Renal cortex interstitium (tissue), 11 donors: ENCODE data around the gene KCNQ2. TPM values are rescaled to one million over a fixed set of nuclear protein-coding genes. Genes with fewer than 3 reads are reported as not detected.

Experiments used
- DNase-seq, 11 donors: peaks; one replicate each; pipeline ENCODE4 v3.0.0-alpha.2; 2013; ENCODE audit warnings: low read depth in 9 of 11, low spot score in 4 of 11; ENCODE audit errors: extremely low read depth in 1 of 11
- polyA plus RNA-seq, 3 donors: library from polyadenylated mRNA; unstranded; fragments of 120-200 nt; gene quantifications; one replicate each; pipeline ENCODE4 v1.2.1, GENCODE V29; 2013; ENCODE audit not compliant: insufficient read length in 3 of 3

KCNQ2 gene
- polyA plus RNA-seq, 3 donors = 7.2 to 10.9 (median 8.5) TPM

DNA sequence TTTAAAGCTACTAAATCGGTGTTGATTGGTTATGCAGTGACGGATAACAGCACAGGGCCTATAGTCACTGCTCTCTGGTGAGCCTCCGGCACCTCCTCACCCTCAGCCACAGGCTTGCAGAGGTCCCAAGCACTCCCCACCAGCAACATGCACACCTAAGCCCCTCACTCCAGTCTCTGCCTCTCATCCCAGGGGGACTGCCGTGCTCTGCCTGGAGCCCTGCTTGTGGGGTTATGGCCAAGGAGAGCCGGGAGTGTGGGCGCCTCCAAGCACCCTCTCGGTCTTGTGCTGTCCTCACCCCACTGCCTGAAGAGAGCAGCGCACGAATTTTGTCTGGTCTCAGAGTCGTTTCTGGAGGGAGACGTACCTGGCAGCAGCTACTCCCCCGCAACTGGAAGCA, 33.3 kb upstream of the KCNQ2 start:
- no peak for DNase-seq

DNA sequence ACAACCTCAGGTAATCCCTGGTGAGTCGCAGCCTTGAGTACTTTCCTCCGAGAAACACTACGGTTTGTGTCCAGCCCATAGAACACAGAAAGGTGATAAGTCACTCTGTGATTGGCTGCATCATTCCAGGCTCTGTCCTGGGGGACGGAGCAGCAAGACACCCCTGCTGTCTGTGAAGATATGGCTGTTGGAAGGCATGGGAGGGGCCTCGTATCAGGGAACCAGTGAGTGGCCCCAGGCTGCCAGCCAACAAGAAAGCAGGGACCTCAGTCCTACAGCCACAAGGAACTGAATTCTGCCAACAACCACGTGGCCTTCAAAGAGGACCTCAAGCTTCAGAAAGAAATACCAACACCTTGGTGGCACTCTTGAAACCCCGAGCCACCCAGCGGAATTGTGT, 32.8 kb upstream of the KCNQ2 start:
- DNase-seq = no peak

DNA sequence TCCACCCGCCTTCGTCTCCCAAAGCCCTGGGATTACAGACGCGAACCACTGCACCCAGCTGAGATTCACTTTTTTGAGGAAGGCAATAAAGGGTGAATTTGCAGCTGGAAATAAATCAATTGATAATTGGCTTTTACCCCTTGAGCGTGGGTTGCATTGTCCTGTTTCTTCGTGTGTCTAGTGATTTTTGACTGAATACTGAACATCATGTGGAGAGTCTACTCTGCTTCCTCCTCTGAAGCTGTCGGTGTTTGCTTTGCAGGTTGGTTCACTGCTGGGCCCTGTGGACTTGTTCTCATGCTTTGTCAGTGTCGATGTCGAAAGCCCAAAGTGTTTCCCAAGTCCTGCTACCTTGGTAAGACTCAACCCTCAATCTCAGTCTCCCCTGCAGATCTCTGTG, 32.2 kb upstream of the KCNQ2 start:
- no peak for DNase-seq

DNA sequence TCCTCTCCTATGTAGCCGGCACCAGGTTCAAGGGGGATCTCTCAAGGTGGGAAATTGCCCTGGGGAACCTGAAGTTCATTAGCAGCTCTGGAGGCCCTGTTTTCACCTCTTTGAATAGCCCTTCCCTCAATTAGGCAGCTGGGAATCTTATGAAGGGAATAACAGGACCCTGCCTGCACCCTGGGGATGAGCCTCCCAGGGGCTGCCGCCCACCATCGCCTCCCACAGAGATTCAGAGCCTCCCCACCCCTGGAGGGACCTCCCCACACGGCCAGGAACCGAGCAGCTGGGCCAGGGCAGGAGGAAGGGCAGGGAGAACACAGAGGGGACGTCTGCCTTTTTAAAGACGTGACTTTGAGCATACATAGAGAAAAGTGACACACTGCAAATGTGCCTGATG, 31.1 kb upstream of the KCNQ2 start:
- DNase-seq = no peak

DNA sequence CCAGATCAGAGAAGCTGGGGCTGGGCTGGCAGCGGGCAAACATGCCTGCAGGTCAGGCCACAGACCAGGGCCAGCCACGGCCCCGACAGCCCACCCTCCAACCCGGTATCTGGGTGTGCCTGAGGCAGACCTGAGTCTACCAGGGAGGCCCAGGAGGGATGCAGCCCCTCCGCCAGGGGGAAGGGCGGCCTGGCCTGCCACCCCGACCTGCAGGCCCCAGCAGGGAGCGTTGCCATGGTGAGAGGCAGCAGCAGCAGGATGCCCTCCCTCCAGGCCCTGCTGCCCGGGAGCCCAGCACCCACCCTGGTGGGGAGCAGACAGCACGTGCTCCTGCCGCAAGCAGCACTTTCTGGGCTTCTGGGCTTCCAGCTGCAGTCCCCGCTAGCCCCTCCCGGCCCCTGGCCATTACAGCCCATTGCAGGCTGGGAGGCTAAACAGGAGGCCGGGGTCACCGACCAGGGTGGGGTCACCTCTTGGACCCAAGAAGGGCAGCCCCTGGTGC, 30.3 kb upstream of the KCNQ2 start:
- DNase-seq = no peak

DNA sequence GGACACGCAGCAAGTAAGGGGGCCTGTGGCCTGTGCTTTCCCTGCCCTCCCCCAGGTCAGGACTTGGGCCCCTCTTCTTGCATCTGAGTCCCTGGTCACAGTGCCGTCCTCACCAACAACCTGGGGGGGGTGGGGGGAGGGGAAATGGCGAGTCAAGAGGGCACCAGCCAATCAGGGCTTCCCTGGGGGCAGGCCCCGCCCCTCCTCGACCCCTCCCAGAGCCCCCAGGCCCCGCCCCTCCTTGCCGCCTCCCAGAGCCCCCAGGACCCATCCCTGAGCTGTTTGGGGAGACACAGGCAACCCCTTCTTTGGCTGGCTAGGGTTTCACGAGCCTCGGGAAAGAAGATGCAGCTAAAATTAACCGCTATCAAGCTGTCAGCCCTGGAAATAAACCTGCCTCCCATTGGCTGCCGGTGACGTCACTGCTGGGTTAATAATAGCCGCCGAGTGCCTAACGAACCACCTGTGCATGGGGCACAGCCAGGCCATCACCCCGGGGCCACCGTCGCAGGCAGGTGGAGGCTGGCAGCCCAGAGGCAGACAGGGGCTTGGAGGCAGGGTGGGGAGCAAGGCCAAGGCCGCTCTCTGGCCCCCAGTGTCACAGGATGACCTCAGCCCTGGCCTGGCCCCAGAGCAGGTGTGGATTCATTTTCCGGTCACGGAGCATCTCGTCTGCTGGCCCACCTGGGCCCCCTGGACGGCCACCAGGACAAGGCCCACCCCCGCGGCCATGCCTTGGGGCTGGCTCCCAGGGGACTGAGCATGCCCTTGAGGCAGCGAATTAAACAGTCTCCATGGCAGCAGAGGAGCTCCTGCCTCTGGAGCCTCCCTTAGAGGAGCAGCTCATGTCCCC, 29.6 kb upstream of the KCNQ2 start:
- DNase-seq = no peak

DNA sequence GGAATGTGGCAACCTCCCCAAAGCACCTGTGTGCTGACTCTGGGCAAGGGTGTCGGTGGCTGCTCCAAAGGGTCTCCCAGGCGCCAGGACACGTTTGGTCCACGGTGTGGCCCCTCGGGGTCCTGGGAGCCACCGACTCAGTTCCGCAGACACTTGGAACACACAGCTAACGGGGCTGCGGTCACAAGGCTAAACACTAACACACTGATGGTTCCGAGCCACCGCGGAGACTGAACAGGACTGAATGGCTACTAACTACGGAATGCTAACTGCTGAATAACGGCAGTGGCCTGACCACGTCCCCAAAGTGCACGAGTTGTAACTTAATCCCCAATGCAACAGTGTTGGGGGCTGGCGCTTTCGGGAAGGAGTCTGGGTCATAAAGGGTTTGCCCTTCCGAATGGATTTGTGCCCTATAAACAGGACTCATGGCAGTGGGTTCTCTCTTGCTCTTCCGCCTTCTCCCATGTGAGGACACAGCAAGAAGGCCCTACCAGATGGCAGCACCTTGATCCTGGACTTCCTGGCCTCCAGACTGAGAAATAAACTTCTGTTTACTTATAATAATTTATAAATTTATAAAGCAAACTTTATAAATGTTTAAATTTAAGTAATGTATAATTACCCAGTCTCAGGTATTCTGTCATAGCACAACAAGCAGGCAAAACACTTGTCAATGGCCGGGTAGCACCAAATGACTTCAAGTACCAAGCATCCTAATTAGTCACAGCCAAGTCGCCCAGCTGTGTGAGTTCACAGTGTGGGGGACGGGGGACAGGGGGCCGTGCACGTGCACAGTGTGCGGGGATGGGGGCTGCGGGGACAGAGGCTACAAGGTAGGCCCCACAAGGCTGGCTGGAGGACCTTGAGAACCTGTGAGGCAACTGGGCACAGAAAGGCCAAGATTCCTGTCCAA, 28.7 kb upstream of the KCNQ2 start:
- DNase-seq = no peak

- DNase-seq = no peak
Observed at GRCh38 chr20:63500151-63500901, 27.9 kb upstream of the KCNQ2 start.

- no peak for DNase-seq
Observed at GRCh38 chr20:63499338-63499969, 27.0 kb upstream of the KCNQ2 start.

DNA sequence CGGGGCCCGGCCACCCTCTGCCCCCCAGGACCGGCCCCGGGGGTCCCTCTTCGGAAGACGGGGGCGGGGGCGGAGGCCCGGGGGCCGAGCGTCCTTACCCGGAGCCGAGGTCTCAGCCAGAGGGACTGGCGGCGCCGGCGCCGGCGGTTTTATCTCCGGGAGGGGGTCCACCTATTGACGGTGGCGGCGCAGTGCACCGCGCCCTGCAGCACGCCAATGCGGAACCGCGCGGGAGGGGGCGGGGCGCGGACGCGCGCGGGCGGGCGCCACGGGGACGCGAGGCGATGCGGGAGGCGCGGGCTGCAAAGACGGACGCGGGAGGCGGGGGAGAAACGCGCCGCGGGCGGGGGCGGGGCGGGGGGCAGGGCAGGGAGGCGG, 26.5 kb upstream of the KCNQ2 start, which contains the start of gene EEF1A2:
TSS of gene EEF1A2 (minus strand) at position 124 of the 378 bp plus-strand sequence. CDS start 1,320 bp downstream, outside the sequence.
- no peak for DNase-seq

- DNase-seq = no peak
Observed at GRCh38 chr20:63497946-63498935, 25.8 kb upstream of the KCNQ2 start.

DNA sequence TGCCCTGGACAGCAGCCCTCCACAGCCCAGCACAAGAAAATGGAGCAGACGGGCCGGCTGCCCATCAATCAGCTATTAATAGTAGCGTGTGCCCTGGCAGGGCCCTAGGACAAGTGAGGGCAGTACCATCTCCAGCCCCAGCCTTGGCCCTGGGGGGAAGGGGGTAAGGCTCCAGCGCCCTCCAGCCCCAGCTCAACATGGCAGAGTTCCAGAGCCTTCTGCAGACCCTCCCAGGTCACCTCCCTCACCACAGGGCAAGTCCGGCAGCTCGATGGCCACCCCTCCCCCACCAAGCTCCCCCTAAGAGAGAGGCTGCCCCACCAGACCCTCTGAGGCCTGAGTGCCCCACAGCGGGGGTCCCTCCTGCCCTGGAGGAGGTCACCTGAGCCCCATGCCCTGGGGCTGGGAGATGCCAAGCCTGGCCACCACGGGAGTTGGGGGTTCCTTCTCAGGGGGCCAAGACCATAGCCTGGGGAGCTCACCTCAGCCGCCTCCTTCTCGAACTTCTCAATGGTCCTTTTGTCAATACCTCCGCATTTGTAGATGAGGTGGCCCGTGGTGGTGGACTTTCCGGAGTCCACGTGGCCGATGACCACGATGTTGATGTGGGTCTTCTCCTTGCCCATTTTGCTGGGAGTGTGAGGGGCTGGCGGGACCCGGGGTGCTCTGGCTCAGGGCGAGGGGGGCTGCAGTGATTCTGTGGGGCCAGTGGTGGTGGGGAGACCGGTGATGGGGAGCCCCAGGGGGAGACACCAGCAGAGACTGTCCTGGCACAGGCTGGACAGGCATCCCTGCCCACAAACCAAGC, 24.9 kb upstream of the KCNQ2 start:
- no peak for DNase-seq

- DNase-seq = no peak
Observed at GRCh38 chr20:63496596-63497120, 24.2 kb upstream of the KCNQ2 start.

GRCh38 chr20:63495741-63496595, 23.5 kb upstream of the KCNQ2 start:
- peak in 1 of 11 donors; percentile 32 for DNase-seq

DNA sequence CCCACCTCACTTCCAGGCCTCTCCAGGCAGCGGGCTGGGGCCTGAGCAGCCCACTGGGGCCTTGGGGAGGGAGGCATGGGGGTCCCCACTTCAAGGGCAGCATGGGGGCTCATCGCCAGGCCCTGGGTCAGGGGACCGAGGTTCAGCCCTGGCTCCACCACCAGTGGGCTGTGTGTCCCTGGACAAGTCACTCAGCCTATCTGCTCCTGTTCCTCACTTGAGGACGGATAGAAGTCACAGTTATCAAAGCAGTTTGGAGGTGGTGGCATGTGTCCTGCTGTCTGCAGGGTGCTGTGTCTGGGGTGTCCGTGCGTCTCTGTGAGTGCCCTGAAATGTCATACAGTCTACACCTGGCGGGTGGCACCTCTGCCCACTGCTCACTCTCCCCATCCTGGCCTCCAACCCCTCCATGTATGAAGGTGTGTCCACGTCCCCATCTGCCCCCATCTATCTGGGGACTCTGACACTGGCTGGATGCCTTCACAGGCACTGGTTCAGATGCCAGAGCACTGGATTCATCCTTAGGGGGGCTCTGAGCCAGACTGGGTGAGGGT, 22.8 kb upstream of the KCNQ2 start:
- no peak for DNase-seq
